Right lobe of liver (tissue), 4 donors: ENCODE measurements around the gene GRM8.

Experiments used
- POLR2A ChIP-seq: fragments of 450-650 bp; IDR thresholded peaks from one replicate; pipeline ENCODE4 v1.6.1; 2017; ENCODE audit warnings: antibody characterized with exemption, mild to moderate bottlenecking
- TF ChIP-seq, protein P1 (sequence below), 4 donors: fragments of 200-600 bp in 3 of 4; fragments of 450-650 bp in 1 of 4; IDR thresholded peaks; one replicate each; pipeline versions ENCODE4 v1.5.1 to v1.8.0; 2016 to 2022; ENCODE audit warnings: antibody characterized with exemption in 4 of 4, mild to moderate bottlenecking in 2 of 4
- donor health status: DM: no; HTN: no; CAD: no.
- donor health status: DM: no; HTN: no; CAD: no.
- donor health status: DM: no; HTN: yes; CAD: no.

DNA sequence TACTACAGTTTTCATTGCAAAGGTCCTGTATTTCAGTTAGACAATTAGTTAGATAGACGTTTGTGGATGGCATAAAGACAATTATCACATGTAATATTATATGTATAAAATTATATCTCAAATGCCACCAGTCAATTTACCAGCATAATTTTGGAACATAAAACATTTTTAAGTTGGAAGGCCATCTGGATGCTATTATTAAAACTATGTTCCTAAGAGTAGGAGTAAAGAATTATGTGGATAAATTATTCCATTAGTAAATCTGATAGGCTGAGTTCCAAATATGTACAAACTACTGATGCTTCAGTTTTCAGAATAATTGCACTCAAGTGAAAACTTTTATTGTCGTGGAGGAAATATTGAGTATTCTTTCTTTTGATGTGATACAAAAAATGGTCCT is 790.3 kb downstream of the GRM8 start:
- TF ChIP-seq, protein P1, sequence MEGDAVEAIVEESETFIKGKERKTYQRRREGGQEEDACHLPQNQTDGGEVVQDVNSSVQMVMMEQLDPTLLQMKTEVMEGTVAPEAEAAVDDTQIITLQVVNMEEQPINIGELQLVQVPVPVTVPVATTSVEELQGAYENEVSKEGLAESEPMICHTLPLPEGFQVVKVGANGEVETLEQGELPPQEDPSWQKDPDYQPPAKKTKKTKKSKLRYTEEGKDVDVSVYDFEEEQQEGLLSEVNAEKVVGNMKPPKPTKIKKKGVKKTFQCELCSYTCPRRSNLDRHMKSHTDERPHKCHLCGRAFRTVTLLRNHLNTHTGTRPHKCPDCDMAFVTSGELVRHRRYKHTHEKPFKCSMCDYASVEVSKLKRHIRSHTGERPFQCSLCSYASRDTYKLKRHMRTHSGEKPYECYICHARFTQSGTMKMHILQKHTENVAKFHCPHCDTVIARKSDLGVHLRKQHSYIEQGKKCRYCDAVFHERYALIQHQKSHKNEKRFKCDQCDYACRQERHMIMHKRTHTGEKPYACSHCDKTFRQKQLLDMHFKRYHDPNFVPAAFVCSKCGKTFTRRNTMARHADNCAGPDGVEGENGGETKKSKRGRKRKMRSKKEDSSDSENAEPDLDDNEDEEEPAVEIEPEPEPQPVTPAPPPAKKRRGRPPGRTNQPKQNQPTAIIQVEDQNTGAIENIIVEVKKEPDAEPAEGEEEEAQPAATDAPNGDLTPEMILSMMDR (IDR thresholded peaks at IDR 0.05) = no peak
- no peak for TF ChIP-seq POLR2A
